Upper lobe of left lung (tissue), 6 donors: ENCODE measurements around the gene ZC3H18. TPM values are rescaled to one million over a fixed set of nuclear protein-coding genes. Genes with fewer than 3 reads are reported as not detected.

Experiments
- ATAC-seq, 2 donors: fragments of 200-7000 bp; cut with Tn5 transposase; one replicate each; pipeline ENCODE4 v1.9.1; 2022; ENCODE audit warnings: mild to moderate bottlenecking in 2 of 2, moderate library complexity in 2 of 2; ENCODE audit not compliant: low FRiP score in 2 of 2
- DNase-seq, 2 donors: peaks; one replicate each; pipeline ENCODE4 v3.0.0-alpha.2; 2019 to 2020
- H3K27ac ChIP-seq, 4 donors: fragments of 200-600 bp; sonication (generic); one replicate each; pipeline ENCODE4 v1.5.1; 2016 to 2019
- H3K27me3 ChIP-seq, 4 donors: fragments of 200-600 bp; sonication (generic); one replicate each; pipeline ENCODE4 v1.5.1; 2017 to 2019
- H3K36me3 ChIP-seq, 4 donors: fragments of 200-600 bp; sonication (generic); one replicate each; pipeline ENCODE4 v1.5.1; 2016 to 2019
- H3K4me1 ChIP-seq, 4 donors: fragments of 200-600 bp; sonication (generic); one replicate each; pipeline ENCODE4 v1.5.1; 2018 to 2019
- H3K4me3 ChIP-seq, 4 donors: fragments of 200-600 bp; sonication (generic); one replicate each; pipeline ENCODE4 v1.5.1; 2017 to 2019; ENCODE audit warnings: mild to moderate bottlenecking in 2 of 4, moderate library complexity in 1 of 4
- H3K9me3 ChIP-seq, 4 donors: fragments of 200-600 bp; sonication (generic); one replicate each; pipeline ENCODE4 v1.5.1; 2018 to 2019
- EP300 ChIP-seq, 4 donors: sonication (generic); formaldehyde crosslinking; IDR thresholded peaks; one replicate each; pipeline ENCODE4 v1.5.1; 2017; ENCODE audit warnings: antibody characterized with exemption in 4 of 4, control low read depth in 2 of 4
- POLR2A ChIP-seq, 4 donors: fragments of 450-650 bp; IDR thresholded peaks; one replicate each; pipeline ENCODE4 v1.5.1; 2016 to 2017; ENCODE audit warnings: antibody characterized with exemption in 4 of 4, mild to moderate bottlenecking in 2 of 4
- POLR2AphosphoS5 ChIP-seq, 2 donors: sonication (generic); formaldehyde crosslinking; IDR thresholded peaks; one replicate each; pipeline ENCODE4 v1.5.1; 2017; ENCODE audit warnings: antibody characterized with exemption in 2 of 2
- WGBS, 2 donors: methylation state at CpG; one replicate each; pipeline ENCODE4 v1.1.5; 2017 to 2018; 5-methylcytosine and 5-hydroxymethylcytosine counted together
- total RNA-seq, 6 donors: library from RNA; depleted of rRNA in 4 of 6; stranded (reverse); fragments of >200 nt in 4 of 6; gene quantifications; one replicate each; pipeline versions ENCODE4 v1.1.0 to v1.2.1, GENCODE V29; 2016 to 2021
- TF ChIP-seq, protein P1 (sequence below), 6 experiments: fragments of 450-650 bp in 4 of 6; fragments of 200-600 bp in 2 of 6; sonication (generic) in 2 of 6; IDR thresholded peaks; one replicate each; pipeline ENCODE4 v1.5.1; 2016 to 2019; ENCODE audit warnings: antibody characterized with exemption in 6 of 6
- donor health status: DM: no; HTN: no; CAD: no; lungs with moderate emphysema.
- donor health status: DM: no; HTN: yes; CAD: no; lungs with severe emphysema.

ZC3H18 gene
- total RNA-seq, 6 donors from 2014 or later, result 22.0 to 74.4 (median 45.5) TPM

DNA sequence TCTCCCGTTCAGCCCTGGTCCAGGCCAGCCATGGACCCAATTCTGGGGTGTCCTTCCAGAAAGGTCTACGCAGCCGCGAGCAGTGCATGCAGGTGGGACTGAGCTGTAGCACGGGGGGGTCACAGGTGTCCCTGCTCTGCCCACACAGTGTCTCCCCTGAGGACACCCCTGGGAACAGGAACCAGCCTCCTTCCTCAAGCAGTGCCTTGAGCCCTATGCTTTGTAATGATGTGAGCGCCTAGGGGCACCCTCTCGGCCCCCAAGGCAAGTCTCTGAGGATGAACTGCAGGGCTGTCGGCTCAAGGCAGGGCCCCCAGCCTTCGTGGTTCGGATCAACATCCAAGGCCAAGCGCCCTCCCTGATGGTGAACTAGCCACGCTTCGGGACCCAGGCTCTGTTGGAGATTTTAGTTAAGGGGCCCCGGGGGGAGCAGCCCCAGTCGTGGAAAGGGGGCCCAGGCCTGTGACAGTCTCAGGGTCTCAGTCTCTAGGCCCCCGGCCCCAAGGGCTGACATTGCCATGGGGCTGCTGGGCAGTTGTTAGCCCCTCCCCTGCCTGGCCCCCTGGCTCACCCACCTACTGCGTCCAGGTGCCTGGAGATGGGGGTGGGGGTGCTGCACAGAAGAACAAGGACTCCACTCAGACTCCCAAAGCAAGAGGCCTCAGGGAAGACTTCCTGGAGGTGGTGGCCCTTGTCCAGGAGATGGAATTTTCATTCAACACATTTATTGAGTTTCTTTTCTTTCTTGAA lies 70.5 kb downstream of the ZC3H18 start:
- DNase-seq, result peak in 1 of 2 donors; percentile 38
- WGBS, 2 donors, result 58 to 68% methylated on average over 9 to 16 of the region's 17 CpGs

DNA sequence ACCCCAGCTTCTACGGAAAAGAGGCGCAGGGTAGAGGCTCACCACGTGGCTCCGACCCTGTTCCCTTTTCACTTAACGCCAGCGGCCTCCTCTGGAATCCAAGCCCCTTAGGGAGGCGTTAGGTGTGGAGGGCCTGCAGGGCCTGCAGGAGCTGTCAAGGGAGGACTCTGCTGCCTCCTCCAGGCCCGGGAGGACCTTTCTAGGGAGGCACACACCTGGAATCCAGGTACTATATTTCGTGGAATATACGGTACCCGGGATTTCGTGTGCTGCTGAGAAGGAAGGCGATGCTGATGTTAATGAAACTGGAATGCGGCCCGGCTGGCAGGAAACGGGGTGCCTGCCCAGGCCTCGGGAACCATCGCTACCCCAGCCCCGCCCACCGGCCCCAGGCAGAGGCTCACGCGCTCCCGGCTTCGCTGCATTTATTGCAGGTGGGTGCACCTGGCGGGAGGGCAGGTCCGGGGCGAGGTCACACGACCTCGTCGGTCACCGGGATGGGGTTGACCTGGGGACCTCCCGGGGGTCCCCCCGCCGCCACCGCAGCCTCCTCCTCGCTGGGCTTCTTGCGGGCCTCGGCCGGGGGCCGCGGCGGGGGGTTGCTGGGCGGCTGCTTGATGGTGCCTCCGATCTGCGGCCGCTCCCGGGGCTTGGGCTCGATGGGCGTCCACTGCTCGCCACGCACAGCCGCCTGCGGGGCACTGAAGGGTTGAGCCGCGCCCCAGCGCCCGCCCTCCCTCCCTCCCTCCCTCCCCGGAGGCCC lies 72.9 kb downstream of the ZC3H18 start:
- no peak for ATAC-seq
- Histone ChIP-seq H3K4me1 (peaks cover 0 to 29% (median 14%) of the 10 kb centered on the region in 4 donors), H3K4me3 (no peak overlapping the region), H3K36me3 (peaks cover 0 to 30% (median 15%) of the 10 kb centered on the region in 4 donors), H3K27ac (no peak overlapping the region), H3K9me3 (no peaks in the 10 kb centered on the region), H3K27me3 (peaks cover 0 to 18% (median 9%) of the 10 kb centered on the region in 4 donors)
- TF ChIP-seq POLR2A (IDR thresholded peaks at IDR 0.05), result no peak
- TF ChIP-seq, protein P1, sequence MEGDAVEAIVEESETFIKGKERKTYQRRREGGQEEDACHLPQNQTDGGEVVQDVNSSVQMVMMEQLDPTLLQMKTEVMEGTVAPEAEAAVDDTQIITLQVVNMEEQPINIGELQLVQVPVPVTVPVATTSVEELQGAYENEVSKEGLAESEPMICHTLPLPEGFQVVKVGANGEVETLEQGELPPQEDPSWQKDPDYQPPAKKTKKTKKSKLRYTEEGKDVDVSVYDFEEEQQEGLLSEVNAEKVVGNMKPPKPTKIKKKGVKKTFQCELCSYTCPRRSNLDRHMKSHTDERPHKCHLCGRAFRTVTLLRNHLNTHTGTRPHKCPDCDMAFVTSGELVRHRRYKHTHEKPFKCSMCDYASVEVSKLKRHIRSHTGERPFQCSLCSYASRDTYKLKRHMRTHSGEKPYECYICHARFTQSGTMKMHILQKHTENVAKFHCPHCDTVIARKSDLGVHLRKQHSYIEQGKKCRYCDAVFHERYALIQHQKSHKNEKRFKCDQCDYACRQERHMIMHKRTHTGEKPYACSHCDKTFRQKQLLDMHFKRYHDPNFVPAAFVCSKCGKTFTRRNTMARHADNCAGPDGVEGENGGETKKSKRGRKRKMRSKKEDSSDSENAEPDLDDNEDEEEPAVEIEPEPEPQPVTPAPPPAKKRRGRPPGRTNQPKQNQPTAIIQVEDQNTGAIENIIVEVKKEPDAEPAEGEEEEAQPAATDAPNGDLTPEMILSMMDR (IDR thresholded peaks at IDR 0.05), result no peak
- no peak for TF ChIP-seq POLR2AphosphoS5 (IDR thresholded peaks at IDR 0.05)
- TF ChIP-seq EP300 (IDR thresholded peaks at IDR 0.05), result no peak
- 81 to 93% methylated on average over 11 to 50 of the region's 58 CpGs for WGBS, 2 donors
- peak in 1 of 2 donors; percentile 87 for DNase-seq

More for the DNA sequence above, 70.5 kb downstream of the ZC3H18 start:
- peaks cover 0 to 18% (median 9%) of the 10 kb centered on the region in 4 donors for H3K36me3 ChIP-seq
- ATAC-seq, result no peak
- H3K4me3 ChIP-seq, result no peak overlapping the region
- peaks cover 0 to 18% (median 12%) of the 10 kb centered on the region in 4 donors for H3K4me1 ChIP-seq
- TF ChIP-seq, protein P1 (IDR thresholded peaks at IDR 0.05), result no peak
- TF ChIP-seq EP300 (IDR thresholded peaks at IDR 0.05), result no peak
- no peak for TF ChIP-seq POLR2AphosphoS5 (IDR thresholded peaks at IDR 0.05)
- TF ChIP-seq POLR2A (IDR thresholded peaks at IDR 0.05), result no peak
- H3K27me3 ChIP-seq, result peaks cover 0 to 18% (median 9%) of the 10 kb centered on the region in 4 donors
- no peak overlapping the region for H3K27ac ChIP-seq
- no peaks in the 10 kb centered on the region for H3K9me3 ChIP-seq

GRCh38 chr16:88643644-88643932 lies 73.4 kb downstream of the ZC3H18 start:
- DNase-seq, result no peak
- ATAC-seq, result no peak
- H3K27me3 ChIP-seq, result peaks cover 0 to 14% (median 7%) of the 10 kb centered on the region in 4 donors
- no peak overlapping the region for H3K4me3 ChIP-seq
- WGBS, 2 donors, result 83 to 90% methylated on average over 6 of the region's 9 CpGs
- H3K27ac ChIP-seq, result no peak overlapping the region
- peaks cover 0 to 29% (median 13%) of the 10 kb centered on the region in 4 donors for H3K4me1 ChIP-seq
- TF ChIP-seq EP300 (IDR thresholded peaks at IDR 0.05) (no peak), POLR2A (IDR thresholded peaks at IDR 0.05) (no peak), POLR2AphosphoS5 (IDR thresholded peaks at IDR 0.05) (no peak)
- TF ChIP-seq, protein P1 (IDR thresholded peaks at IDR 0.05), result no peak
- H3K9me3 ChIP-seq, result no peaks in the 10 kb centered on the region
- H3K36me3 ChIP-seq, result peaks cover 0 to 30% (median 15%) of the 10 kb centered on the region in 4 donors

GRCh38 chr16:88645455-88645854 lies 75.3 kb downstream of the ZC3H18 start:
- Histone ChIP-seq H3K36me3 (peaks cover 0 to 30% (median 15%) of the 10 kb centered on the region in 4 donors), H3K27me3 (no peaks in the 10 kb centered on the region), H3K4me1 (peaks cover 8 to 32% (median 16%) of the 10 kb centered on the region in 4 donors), H3K27ac (no peak overlapping the region), H3K4me3 (no peak overlapping the region), H3K9me3 (no peaks in the 10 kb centered on the region)
- ATAC-seq (no peak), DNase-seq (peak in 1 of 2 donors; percentile 31)
- 98% methylated on average over 16 of the region's 16 CpGs; no CpG with 5 or more reads in 1 of the 2 donors for WGBS, 2 donors
- TF ChIP-seq EP300 (IDR thresholded peaks at IDR 0.05) (no peak), POLR2A (IDR thresholded peaks at IDR 0.05) (no peak), POLR2AphosphoS5 (IDR thresholded peaks at IDR 0.05) (no peak)
- TF ChIP-seq, protein P1 (IDR thresholded peaks at IDR 0.05), result no peak
